ENCODE measurements around the gene KIAA1328. TPM values are rescaled to one million over a fixed set of nuclear protein-coding genes. Genes with fewer than 3 reads are reported as not detected.

Gene KIAA1328
- polyA plus RNA-seq, 1 of the 3 experiments (the other 2 are of a cell fraction) = 2.6 TPM

- no peak for TF ChIP-seq TAF1 (IDR thresholded peaks at IDR 0.05; ENCODE audit: borderline replicate concordance, low read depth, low read length)
- TF ChIP-seq EZH2phosphoT487 (IDR thresholded peaks at IDR 0.05; ENCODE audit: borderline replicate concordance, low read depth) = no peak
- no peak for TF ChIP-seq FOSL2 (IDR thresholded peaks at IDR 0.05; ENCODE audit: borderline replicate concordance, low read depth)
- TF ChIP-seq RFX5 (IDR thresholded peaks at IDR 0.05; ENCODE audit: low read length) = no peak
- TF ChIP-seq MAX (IDR thresholded peaks at IDR 0.05; ENCODE audit: low read depth) = no peak
- no peak for TF ChIP-seq SMC3 (IDR thresholded peaks at IDR 0.05; ENCODE audit: low read depth, low read length)
- no peak for TF ChIP-seq POLR2AphosphoS5 (IDR thresholded peaks at IDR 0.05; ENCODE audit: low read depth, low read length)
These were observed 119.0 kb downstream of the KIAA1328 start (continued) for GRCh38 chr18:36947820-36948348.

GRCh38 chr18:36950282-36950681 is 121.4 kb downstream of the KIAA1328 start:
- H3K79me2 ChIP-seq (ENCODE audit: insufficient read depth) = no peaks in the 10 kb centered on the region
- H3K9me3 ChIP-seq = no peaks in the 10 kb centered on the region
- DNase-seq = no peak
- no peaks in the 10 kb centered on the region for H3K4me1 ChIP-seq (ENCODE audit: control insufficient read depth in 1 of 2, insufficient read depth in 2 of 2, low read depth in 1 of 2, low read length in 1 of 2)
- H4K20me1 ChIP-seq (ENCODE audit: insufficient read depth) = no peaks in the 10 kb centered on the region
- no peak overlapping the region for H3K9ac ChIP-seq
- no peak overlapping the region for H3K27ac ChIP-seq (ENCODE audit: low read depth in 2 of 2, low read length in 1 of 2)
- H3K4me3 ChIP-seq (ENCODE audit: low read depth in 2 of 2, low read length in 1 of 2) = no peak overlapping the region
- no peak overlapping the region for H2AFZ ChIP-seq (ENCODE audit: low read depth)
- H3K4me2 ChIP-seq = no peak overlapping the region
- no peaks in the 10 kb centered on the region for H3K27me3 ChIP-seq (ENCODE audit: insufficient read depth)
- H3K36me3 ChIP-seq (replicated peaks in 1 of 2; ENCODE audit: control insufficient read depth in 1 of 2, insufficient read depth in 2 of 2, low read length in 1 of 2) = no peaks in the 10 kb centered on the region
- ChIA-PET CTCF (interaction anchor here (0.6 to 2.1 kb wide), 3 partner anchors 8 to 344 kb away, joined by 3 to 8 read pairs (median 3); no protein-coding TSS in a partner anchor), POLR2A (no interaction called here)
- no peaks in the 10 kb centered on the region for H3K9me2 ChIP-seq
- no peaks in the 10 kb centered on the region for H3F3A ChIP-seq (replicated peaks; ENCODE audit: insufficient read depth)
- TF ChIP-seq ZBTB33 (IDR thresholded peaks at IDR 0.05; ENCODE audit: borderline replicate concordance, low read depth) = no peak
- TF ChIP-seq FOXJ3 (CRISPR knock-in tag; IDR thresholded peaks at IDR 0.05) = no peak
- TF ChIP-seq JUND (IDR thresholded peaks at IDR 0.05) = no peak
- no peak for TF ChIP-seq GABPA (IDR thresholded peaks at IDR 0.05; ENCODE audit: low read depth)
- no peak for TF ChIP-seq PBX3 (IDR thresholded peaks at IDR 0.05)
- no peak for TF ChIP-seq RXRA (IDR thresholded peaks at IDR 0.05; ENCODE audit: borderline replicate concordance, low read depth)
- TF ChIP-seq USF1 (IDR thresholded peaks at IDR 0.05; ENCODE audit: borderline replicate concordance, low read depth) = no peak
- no peak for TF ChIP-seq NFIC (IDR thresholded peaks at IDR 0.05; ENCODE audit: borderline replicate concordance)
- no peak for TF ChIP-seq YY1 (IDR thresholded peaks at IDR 0.05; ENCODE audit: low read depth)
- no peak for TF ChIP-seq EP300 (IDR thresholded peaks at IDR 0.05; ENCODE audit: borderline replicate concordance in 1 of 2, low read depth in 1 of 2, low read length in 1 of 2)
- TF ChIP-seq FOXM1 (IDR thresholded peaks at IDR 0.05; ENCODE audit: low read depth) = no peak
- no peak for TF ChIP-seq TAF1 (IDR thresholded peaks at IDR 0.05; ENCODE audit: borderline replicate concordance, low read depth, low read length)
- no peak for TF ChIP-seq POLR2AphosphoS5 (IDR thresholded peaks at IDR 0.05; ENCODE audit: low read depth, low read length)
- TF ChIP-seq RCOR1 (IDR thresholded peaks at IDR 0.05; ENCODE audit: low read length) = no peak
- WGBS (ENCODE audit: low lambda C conversion rate) = 49% methylated on average over 4 of the region's 4 CpGs

Measured in SK-N-SH (cell line).